Neural cell (in vitro differentiated cells): ENCODE measurements around the gene FCRLB. TPM values are rescaled to one million over a fixed set of nuclear protein-coding genes. Genes with fewer than 3 reads are reported as not detected.

ENCODE experiments used
- H2AFZ ChIP-seq: fragments of 200-600, 300-800 bp; sonication (generic), shearing (Covaris generic); 2 replicates; pipeline ENCODE4 v1.6.0; 2014; ENCODE audit warnings: low read depth, mild to moderate bottlenecking, antibody characterized with exemption, low read length, moderate library complexity
- H3F3A ChIP-seq: fragments of 200-600 bp; shearing (Covaris generic); 2 replicates; pipeline ENCODE4 v1.6.1; 2016; ENCODE audit warnings: mild to moderate bottlenecking, moderate library complexity, mixed read lengths, antibody characterized with exemption, low read length; ENCODE audit not compliant: insufficient read depth, poor library complexity, severe bottlenecking
- H3K27ac ChIP-seq: fragments of 200-600, 300-800 bp; sonication (generic), shearing (Covaris generic); 2 replicates; pipeline ENCODE4 v1.5.1; 2014; ENCODE audit warnings: mild to moderate bottlenecking, low read length, moderate library complexity
- H3K27me3 ChIP-seq: fragments of 300-800, 200-600 bp; sonication (generic), shearing (Covaris generic); 2 replicates; pipeline ENCODE4 v1.6.0; 2014; ENCODE audit warnings: mild to moderate bottlenecking, low read depth, low read length, moderate library complexity; ENCODE audit not compliant: insufficient read depth
- H3K36me3 ChIP-seq: fragments of 300-800, 200-600 bp; sonication (generic), shearing (Covaris generic); 2 replicates; pipeline ENCODE4 v1.5.1; 2014; ENCODE audit warnings: mild to moderate bottlenecking, antibody characterized with exemption, low read length, moderate library complexity; ENCODE audit not compliant: insufficient read depth
- H3K4me2 ChIP-seq: fragments of 300-800, 200-600 bp; sonication (generic), shearing (Covaris generic); 2 replicates; pipeline ENCODE4 v1.6.0; 2014; ENCODE audit warnings: mild to moderate bottlenecking, low read length
- H3K4me3 ChIP-seq: fragments of 300-800, 200-600 bp; sonication (generic), shearing (Covaris generic); 2 replicates; pipeline ENCODE4 v1.5.1; 2014; ENCODE audit warnings: mild to moderate bottlenecking, low read length, moderate library complexity
- H3K79me2 ChIP-seq: fragments of 200-600 bp; shearing (Covaris generic); replicated peaks from 2 replicates; pipeline ENCODE4 v1.6.0; 2014; ENCODE audit warnings: mild to moderate bottlenecking, low read length, moderate library complexity; ENCODE audit not compliant: insufficient read depth
- H3K9ac ChIP-seq: fragments of 300-800, 200-600 bp; sonication (generic), shearing (Covaris generic); 2 replicates; pipeline ENCODE4 v1.6.1; 2016; ENCODE audit warnings: mild to moderate bottlenecking, low read length, mixed read lengths
- H3K9me2 ChIP-seq: fragments of 200-600 bp; shearing (Covaris generic); 2 replicates; pipeline ENCODE4 v1.6.1; 2016; ENCODE audit warnings: mild to moderate bottlenecking, low read length, mixed read lengths; ENCODE audit not compliant: insufficient read depth
- H3K9me3 ChIP-seq: fragments of 200-600, 300-800 bp; sonication (generic), shearing (Covaris generic); 2 replicates; pipeline ENCODE4 v1.6.1; 2016; ENCODE audit warnings: mild to moderate bottlenecking, mixed run types, low read length, moderate library complexity, mixed read lengths
- H4K20me1 ChIP-seq: fragments of 200-600 bp; shearing (Covaris generic); 2 replicates; pipeline ENCODE4 v1.6.1; 2016; ENCODE audit warnings: mild to moderate bottlenecking, mixed run types; ENCODE audit not compliant: insufficient read depth
- EP300 ChIP-seq: fragments of 450-650 bp; conservative IDR thresholded peaks from 2 replicates; pipeline ENCODE4 v1.6.1; 2014; ENCODE audit warnings: antibody characterized with exemption, mild to moderate bottlenecking, moderate library complexity; ENCODE audit not compliant: poor library complexity, severe bottlenecking
- EZH2 ChIP-seq: fragments of 200-600, 300-800 bp; shearing (Covaris generic), sonication (generic); IDR thresholded peaks from 2 replicates; pipeline ENCODE4 v1.6.1; 2014; ENCODE audit warnings: antibody characterized with exemption, low read length, borderline replicate concordance, mild to moderate bottlenecking; ENCODE audit not compliant: insufficient read depth, poor library complexity, severe bottlenecking
- MXI1 ChIP-seq: fragments of 450-650 bp; conservative IDR thresholded peaks from 2 replicates; pipeline ENCODE4 v1.6.1; 2014; ENCODE audit warnings: antibody characterized with exemption, mild to moderate bottlenecking; ENCODE audit not compliant: poor library complexity, severe bottlenecking
- POLR2AphosphoS5 ChIP-seq: IDR thresholded peaks from 2 replicates; pipeline ENCODE4 v1.6.1; 2012
- RAD21 ChIP-seq: fragments of 450-650 bp; conservative IDR thresholded peaks from 2 replicates; pipeline ENCODE4 v1.6.1; 2014; ENCODE audit warnings: antibody characterized with exemption, mild to moderate bottlenecking, moderate library complexity
- SMC3 ChIP-seq: fragments of 450-650 bp; conservative IDR thresholded peaks from 2 replicates; pipeline ENCODE4 v1.6.1; 2014; ENCODE audit warnings: antibody characterized with exemption, mild to moderate bottlenecking, moderate library complexity; ENCODE audit not compliant: poor library complexity
- TAF1 ChIP-seq: IDR thresholded peaks from 2 replicates; pipeline ENCODE4 v1.6.1; 2012; ENCODE audit warnings: low read depth
- polyA plus RNA-seq: library from polyadenylated mRNA; depleted of rRNA; stranded (reverse); fragments of >200 nt; gene quantifications from 2 replicates; pipeline ENCODE4 v1.2.3, GENCODE V29; 2014
- TF ChIP-seq, protein P1 (sequence below): fragments of 450-650 bp; IDR thresholded peaks from 2 replicates; pipeline ENCODE4 v1.5.1; 2014; ENCODE audit warnings: antibody characterized with exemption, mild to moderate bottlenecking, moderate library complexity; ENCODE audit not compliant: poor library complexity, severe bottlenecking
- TF ChIP-seq, protein P2 (sequence below): IDR thresholded peaks from 2 replicates; pipeline ENCODE4 v1.6.1; 2012; ENCODE audit warnings: borderline replicate concordance

The FCRLB gene
- polyA plus RNA-seq, 1 donor from 2014 or later: 0.45 TPM

- Histone ChIP-seq H3K9ac (no peak overlapping the region), H3K27me3 (peaks cover 5% of the 10 kb centered on the region)
Observed at GRCh38 chr1:161719325-161719611, 2.1 kb upstream of the FCRLB start.

GRCh38 chr1:161720422-161720821 lies 922 bp upstream of the FCRLB start:
- TF ChIP-seq EZH2 (no peak), POLR2AphosphoS5 (no peak), MXI1 (no peak), SMC3 (no peak), RAD21 (no peak), TAF1 (no peak), EP300 (no peak)
- TF ChIP-seq, protein P1, sequence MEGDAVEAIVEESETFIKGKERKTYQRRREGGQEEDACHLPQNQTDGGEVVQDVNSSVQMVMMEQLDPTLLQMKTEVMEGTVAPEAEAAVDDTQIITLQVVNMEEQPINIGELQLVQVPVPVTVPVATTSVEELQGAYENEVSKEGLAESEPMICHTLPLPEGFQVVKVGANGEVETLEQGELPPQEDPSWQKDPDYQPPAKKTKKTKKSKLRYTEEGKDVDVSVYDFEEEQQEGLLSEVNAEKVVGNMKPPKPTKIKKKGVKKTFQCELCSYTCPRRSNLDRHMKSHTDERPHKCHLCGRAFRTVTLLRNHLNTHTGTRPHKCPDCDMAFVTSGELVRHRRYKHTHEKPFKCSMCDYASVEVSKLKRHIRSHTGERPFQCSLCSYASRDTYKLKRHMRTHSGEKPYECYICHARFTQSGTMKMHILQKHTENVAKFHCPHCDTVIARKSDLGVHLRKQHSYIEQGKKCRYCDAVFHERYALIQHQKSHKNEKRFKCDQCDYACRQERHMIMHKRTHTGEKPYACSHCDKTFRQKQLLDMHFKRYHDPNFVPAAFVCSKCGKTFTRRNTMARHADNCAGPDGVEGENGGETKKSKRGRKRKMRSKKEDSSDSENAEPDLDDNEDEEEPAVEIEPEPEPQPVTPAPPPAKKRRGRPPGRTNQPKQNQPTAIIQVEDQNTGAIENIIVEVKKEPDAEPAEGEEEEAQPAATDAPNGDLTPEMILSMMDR: no peak
- TF ChIP-seq, protein P2, sequence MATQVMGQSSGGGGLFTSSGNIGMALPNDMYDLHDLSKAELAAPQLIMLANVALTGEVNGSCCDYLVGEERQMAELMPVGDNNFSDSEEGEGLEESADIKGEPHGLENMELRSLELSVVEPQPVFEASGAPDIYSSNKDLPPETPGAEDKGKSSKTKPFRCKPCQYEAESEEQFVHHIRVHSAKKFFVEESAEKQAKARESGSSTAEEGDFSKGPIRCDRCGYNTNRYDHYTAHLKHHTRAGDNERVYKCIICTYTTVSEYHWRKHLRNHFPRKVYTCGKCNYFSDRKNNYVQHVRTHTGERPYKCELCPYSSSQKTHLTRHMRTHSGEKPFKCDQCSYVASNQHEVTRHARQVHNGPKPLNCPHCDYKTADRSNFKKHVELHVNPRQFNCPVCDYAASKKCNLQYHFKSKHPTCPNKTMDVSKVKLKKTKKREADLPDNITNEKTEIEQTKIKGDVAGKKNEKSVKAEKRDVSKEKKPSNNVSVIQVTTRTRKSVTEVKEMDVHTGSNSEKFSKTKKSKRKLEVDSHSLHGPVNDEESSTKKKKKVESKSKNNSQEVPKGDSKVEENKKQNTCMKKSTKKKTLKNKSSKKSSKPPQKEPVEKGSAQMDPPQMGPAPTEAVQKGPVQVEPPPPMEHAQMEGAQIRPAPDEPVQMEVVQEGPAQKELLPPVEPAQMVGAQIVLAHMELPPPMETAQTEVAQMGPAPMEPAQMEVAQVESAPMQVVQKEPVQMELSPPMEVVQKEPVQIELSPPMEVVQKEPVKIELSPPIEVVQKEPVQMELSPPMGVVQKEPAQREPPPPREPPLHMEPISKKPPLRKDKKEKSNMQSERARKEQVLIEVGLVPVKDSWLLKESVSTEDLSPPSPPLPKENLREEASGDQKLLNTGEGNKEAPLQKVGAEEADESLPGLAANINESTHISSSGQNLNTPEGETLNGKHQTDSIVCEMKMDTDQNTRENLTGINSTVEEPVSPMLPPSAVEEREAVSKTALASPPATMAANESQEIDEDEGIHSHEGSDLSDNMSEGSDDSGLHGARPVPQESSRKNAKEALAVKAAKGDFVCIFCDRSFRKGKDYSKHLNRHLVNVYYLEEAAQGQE: no peak
- H2AFZ ChIP-seq: no peak overlapping the region
- H3K27me3 ChIP-seq: peaks cover 11% of the 10 kb centered on the region
- H3K36me3 ChIP-seq: no peaks in the 10 kb centered on the region
- H3K27ac ChIP-seq: no peak overlapping the region
- no peaks in the 10 kb centered on the region for H3K79me2 ChIP-seq
- H3F3A ChIP-seq: no peaks in the 10 kb centered on the region
- H3K9ac ChIP-seq: no peak overlapping the region
- no peaks in the 10 kb centered on the region for H4K20me1 ChIP-seq
- no peaks in the 10 kb centered on the region for H3K9me2 ChIP-seq
- no peak overlapping the region for H3K4me2 ChIP-seq
- no peaks in the 10 kb centered on the region for H3K9me3 ChIP-seq
- no peak overlapping the region for H3K4me3 ChIP-seq

More at GRCh38 chr1:161719325-161719611, 2.1 kb upstream of the FCRLB start:
- TF ChIP-seq RAD21 (no peak), TAF1 (no peak)
- TF ChIP-seq, protein P1: no peak
- Histone ChIP-seq H3K27ac (no peak overlapping the region), H3K4me2 (no peak overlapping the region), H4K20me1 (no peaks in the 10 kb centered on the region), H3K36me3 (no peaks in the 10 kb centered on the region), H2AFZ (no peak overlapping the region), H3K79me2 (no peaks in the 10 kb centered on the region), H3K9me2 (no peaks in the 10 kb centered on the region), H3K4me3 (no peak overlapping the region), H3K9me3 (no peaks in the 10 kb centered on the region), H3F3A (no peaks in the 10 kb centered on the region)
